HS-5 (cell line): Measurements from ENCODE around the gene CDH15.

ENCODE experiments used
- DNase-seq: peaks from one replicate; pipeline ENCODE4 v3.0.0-alpha.2; 2012; ENCODE audit warnings: low read depth

The CDH15 gene

DNA sequence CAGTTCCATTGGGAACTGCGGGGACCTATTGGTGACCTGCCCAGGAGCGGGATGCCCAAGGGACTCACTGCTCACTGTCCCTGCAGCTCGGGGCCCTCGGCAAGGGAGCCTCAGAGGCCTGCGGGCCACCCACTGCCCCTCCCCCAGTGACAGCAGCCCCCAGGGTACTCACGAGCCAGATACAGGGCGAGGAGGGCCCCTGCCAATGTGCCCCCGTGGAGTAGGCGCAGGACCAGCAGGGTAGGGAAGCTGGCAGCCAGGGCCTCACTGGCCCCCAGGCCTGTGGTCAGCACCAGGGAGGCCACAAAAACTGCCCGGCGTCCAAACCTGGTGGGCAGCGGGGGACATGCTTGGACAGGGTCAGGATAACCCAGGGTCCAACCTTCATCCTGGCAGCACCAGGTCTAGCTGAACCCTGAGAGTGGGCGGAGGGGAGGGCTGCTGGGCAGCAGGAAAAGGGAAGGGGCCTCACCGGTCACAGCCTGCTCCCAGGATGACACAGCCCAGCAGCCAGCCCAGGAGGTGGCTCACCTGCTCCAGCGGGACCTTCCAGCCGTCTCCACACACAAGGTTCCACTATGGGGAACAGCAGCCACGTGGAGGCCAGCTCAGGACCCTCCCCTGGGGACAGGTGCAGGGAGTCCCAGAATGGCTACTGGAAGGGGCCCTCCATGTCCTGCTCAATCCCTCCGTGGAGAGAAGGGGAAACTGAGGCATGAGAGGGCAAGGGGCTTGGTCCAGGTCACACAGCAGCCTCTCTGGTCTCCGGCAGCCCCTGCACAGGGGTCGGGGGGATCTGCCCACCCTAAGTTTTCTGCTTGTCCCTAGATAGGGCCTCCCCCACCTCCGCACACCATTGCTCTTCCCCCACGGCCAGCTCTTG, 27.9 kb downstream of the CDH15 start:
- DNase-seq = no peak

DNA sequence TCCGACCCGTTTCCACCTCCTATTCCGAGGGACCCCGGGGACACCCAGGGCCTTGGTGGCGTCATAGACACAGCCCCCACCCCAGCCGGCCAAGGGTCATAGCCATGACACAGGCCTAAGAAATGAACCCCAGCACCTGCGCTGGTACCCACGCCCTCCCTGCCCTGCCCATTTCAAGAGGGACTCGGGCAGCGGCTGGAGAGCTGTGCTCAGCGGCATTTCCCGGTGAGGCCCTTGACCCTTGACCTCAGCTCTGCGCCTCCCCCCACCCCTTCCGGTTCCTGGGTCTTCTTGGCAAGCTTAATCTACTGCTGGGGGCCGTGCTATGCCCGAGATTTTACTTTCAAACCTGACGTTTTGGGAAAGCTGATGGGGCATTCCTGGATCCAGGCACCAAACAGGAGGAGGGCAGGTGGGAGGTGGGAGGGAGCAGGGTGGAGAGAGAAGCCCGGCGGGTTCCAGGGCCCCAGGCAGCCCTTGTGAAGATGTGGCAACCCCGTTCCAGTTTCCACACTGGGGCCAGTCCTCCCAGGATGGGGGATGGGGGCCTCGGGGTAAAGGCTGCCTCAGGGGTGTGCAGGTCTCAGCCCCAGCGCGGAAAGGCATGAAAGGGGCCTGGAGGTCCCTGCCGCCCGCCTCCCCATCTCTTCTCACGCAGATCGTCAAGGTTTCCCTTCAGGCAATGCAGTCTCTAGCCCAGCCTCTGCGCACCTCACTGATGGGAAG, 28.7 kb downstream of the CDH15 start, which contains the start of gene SLC22A31:
Gene SLC22A31 (minus strand): TSS at position 414 of the 726 bp plus-strand sequence. CDS start 36 bp downstream, at position 378.
- no peak for DNase-seq

DNA sequence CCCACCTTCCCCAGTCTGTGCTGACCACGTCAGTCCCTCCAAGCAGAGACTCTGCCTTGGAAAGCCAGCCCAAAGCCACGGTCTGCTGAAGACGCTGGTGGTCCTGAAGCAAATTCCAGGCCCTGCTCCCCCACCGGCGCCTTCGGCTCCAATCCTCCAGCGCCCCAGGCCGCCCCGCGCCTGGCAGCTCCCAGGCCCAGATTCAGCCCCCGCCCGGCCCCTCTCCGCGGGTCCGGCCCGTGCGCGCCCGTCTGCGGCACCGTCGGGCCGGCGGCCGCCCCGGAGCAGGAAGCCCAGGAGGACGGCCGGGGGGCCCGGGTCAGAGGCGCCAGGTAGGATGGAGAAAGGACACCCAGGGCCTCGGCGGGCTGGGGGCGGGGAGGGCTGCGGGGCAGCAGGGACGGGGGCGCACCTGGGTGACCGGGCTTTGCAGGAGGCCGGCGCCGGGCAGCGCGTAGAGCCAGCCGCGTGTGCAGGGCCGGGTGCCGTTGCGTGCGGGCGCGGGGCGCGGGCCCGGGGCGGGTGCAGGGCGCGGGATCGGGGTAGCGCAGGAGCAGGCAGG, 29.4 kb downstream of the CDH15 start:
- DNase-seq = no peak

DNA sequence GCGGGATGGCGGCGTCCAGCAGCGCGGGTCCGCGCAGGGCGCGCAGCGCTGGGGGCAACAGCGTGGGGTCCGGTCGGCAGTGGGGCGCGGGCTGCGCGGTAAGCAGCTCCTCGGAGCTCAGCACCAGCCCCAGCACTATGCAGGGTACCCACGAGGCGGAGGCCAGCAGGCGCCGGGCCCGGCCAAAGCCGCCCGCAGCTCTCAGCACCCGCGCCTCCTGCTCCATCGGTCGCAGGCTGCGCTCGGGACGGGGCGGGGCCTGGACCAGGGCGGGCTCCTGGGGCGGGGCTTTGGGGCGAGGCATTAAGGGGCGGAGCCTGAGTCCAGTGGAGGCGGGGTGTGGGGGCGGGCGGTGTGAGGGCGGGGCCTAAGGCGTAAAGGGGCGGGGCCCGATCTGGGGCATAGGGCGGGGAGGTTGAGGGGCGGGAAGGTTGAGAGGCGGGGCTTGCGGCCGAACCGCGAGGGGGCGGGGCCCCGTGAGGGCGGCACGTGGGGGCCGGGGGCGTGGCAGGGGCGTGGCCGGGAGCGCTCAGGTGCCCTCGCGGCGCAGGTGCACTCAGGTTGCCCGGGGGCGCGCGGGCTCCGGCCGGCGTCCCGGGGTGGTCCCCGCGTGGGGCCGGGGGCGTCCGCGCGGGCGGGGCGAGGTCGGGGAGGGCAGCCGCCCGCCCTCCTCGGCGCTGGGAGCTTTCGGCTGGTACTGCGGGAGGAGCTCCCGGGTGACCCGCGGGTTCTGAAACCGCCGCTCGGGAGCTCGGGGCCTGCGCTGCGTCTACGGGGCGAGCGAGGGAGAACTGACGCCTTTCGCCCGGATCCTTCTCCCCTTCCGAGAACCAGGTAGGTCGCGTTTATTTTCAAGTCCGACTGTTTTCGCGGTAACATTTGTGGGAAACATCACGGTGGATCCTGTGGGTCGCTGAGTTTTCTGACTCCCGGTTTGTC, 30.2 kb downstream of the CDH15 start:
- no peak for DNase-seq

DNA sequence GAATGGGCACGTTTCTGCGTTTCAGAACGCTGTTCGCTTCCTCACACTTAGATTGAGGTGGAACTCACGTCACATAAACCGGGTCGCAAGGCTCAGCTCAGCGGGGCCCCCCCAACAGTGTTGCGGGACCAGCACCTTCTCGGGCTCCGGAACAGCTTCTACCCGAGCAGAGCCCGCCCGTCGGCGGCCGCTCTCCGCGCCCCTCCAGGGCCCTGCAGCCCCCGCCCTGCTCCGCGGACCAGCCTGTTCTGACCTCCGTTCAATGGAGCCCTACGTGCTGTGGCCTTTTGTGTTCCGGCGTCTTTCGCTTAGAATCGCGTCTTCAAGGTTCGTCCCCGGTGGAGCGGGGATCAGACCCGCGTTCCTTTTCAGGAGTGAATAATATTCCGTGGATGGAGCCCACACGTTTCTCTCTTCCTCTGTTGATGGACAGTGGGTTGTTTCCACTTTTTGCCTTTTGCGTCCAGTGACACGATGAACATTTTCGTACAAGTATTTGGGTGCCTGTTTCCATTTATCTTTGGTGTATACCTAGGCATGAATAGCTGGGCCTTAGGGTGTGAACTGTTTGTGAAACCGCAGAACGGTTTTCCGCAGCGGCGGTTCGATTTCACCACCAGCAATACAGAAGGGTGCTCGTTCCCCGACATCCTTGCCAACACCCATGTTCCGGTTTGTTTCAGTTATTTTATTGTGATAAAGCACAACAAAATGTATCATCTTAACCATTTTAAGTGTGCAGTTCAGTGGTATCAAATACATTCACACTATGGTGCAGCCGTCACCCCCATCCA, 31.1 kb downstream of the CDH15 start:
- DNase-seq = no peak

DNA sequence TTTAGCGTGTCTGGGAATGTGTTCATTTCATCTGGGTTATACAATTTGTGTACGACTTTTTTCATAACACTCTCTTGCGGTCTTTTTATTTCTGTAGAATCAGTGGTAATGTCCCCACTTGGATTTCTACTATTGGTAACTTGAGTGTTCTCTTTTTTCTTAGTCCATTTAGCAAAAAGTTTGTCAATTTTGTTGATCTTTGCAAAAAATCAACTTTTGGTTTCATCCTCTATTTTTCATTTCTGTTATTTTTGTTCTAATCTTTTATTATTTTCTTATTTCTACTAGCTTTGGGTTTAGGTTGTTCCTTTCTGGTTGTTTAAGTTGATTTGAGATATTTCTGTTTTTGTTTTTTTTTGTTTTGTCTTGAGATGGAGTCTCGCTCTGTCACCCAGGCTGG, 36.4 kb downstream of the CDH15 start:
- DNase-seq = no peak

DNA sequence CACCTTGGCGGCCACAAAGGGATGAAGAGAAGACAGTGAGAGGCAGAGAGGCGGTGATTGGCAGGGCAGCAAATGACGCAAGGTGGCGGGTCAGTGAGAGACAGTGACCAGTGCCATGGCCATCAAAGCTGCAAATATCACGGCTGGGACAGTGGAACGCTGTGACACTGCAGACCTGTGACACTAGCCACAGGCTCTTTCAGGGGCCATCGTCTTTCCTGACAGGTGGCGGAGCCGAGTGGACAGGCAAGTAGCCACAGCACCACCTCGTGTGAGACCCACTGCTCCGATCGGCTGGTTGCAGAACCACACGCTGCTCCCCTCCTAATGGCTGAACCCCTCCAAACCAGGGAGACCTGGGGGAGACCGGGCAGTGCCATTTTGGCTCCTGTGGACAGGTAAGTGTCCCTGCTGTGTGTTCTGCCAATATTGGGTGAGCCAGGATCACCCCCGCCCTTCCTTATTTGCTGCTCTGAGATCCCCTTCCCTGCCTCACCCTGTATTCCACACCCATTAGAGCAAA, 38.0 kb downstream of the CDH15 start:
- DNase-seq = no peak

DNA sequence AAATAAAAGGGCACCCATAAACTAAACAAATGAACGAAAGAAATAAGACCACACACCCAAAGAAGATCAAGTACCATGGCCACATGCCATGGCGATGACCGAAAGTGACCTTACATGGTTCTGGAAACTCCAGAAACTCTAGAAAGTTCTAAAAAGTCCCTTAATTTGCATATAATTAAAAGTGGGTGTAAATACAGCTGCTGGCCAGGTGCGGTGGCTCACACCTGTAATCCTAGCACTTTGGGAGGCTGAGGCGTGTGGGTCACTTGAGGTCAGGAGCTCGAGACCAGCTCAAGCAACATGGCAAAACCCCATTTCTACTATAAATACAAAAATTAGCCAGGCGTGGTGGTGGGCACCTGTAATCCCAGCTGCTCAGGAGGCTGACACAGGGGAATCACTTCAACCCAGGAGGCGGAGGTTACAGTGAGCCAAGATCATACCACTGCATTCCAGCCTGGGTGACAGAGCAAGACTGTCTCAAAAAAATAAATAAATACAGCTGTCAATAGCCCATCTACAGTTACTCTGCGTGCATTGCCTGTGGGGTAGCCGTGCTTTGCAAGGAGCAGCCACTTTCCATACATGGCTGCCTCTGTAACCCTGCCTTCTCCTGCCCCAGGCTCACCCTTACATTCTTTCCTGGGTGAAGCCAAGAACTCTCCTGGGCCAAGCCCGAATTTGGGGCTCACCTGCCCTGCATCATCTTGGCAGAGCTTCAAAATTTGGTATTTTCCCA, 38.8 kb downstream of the CDH15 start:
- no peak for DNase-seq

DNA sequence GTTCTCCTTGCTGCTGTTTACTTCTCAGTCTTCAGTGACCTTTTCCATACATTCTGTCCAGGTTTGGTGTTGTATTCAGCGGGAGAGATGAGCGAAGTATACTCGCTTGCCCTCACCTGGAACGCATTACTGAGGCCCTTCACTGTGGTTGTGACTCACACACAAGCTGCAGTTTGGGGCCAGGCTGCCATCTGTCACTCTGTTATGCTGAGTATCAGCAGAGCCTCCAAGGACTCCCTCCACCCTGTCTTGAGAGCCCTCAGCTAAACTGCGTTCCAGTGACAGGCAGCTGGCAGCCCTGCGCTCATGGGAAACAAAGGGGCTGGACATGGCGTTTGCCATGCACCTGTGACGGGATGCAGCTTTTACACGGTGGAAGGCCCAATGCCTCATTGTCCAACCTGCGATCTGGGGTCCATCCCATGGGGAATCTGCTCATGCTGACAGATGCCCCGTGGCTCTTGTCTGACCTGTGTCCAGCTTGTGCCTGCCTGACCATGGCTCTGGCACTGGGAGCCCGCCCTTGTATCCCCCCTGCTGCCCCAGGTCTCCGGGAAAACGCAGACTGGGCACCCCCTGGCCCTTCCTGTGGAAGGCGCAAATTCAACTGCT, 39.5 kb downstream of the CDH15 start:
- no peak for DNase-seq

DNA sequence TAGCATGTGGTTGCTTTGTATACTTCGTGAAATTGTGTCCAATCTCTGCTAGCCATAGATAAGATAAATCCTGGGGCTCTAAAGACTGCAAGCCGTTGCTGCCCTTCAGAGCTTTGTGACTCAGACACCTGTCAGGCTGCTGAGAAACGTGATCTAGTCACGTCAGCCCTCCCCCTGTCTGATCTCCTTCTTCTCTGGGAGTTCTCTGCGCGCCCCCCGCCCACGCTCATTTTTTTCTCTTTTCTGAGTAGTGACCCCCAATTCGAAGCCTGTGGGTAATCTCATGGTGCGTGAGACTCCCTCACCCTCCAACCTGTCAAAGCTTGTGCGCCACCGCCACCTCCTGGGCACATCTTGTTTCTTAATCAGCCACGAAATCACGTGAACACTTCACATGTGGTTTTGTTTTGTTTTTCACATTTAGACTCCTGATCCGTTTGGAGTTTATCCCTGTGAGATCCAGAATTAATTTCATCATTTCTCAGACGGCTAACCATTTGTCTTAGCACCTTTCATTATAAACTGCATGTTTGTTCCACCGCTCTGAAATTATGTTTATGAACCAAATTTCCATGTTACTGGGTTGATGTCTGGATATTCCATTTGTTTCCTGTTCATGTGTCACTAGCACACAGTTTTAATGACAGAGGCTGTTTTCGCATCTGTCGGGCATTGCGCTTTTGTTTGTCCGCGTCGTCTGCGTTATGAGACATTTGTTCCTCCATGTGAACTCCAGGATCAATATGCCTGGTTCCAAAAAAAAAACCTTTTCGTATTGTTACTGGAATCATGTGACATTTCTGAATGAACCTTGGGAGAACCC, 45.0 kb downstream of the CDH15 start:
- DNase-seq = peak; percentile 20

DNA sequence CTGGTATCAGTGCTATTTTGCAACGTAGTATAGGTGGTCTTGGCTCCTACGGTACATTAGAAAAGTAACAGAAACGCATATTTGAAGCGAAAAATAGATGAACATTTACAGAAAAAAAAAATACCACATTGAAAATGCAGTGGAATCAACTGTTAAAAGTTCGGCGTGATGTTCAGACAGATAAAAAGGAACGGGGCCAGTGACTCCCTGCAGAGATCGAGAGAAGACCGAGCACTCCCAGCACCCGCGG, 45.5 kb downstream of the CDH15 start:
- no peak for DNase-seq

DNA sequence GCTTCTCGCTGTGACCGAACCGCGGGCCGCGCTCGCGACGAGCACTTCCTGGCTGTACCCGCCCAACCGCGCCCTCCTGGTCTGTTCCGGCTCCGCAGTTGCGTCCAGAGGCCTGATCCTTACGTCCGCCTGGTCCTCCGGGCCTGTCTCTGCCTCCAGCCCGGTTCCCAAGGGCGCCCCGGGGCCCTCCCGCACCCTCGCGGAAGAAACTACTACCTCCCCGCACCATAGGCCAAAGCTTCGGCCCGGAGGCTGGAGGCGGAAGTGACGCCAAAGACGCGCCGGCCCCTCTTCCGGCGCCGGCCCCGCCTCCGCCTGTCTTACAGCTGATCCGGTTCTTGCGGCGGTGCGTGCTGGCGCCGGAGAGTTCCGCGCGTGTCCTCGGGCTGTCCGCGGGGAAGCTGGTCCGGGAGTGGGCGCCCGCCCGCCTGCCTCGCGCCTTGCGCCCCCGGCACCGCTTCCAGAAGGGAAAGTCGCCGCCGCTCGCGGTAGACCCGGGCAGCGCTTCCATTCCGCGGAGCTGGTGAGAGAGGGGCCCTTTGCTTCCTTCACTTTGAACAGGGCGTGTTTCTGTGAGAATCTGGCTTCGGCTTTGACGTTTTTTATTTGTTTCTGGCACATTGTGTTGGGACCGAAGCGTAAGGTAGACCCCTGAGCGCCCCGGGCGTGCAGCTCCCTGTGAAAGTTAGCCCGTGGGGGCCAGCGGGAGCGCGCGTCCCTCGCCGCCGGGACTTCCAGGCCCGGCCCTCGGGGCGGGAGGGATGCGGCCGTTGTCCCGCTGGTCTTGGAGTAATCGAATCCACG, 46.0 kb downstream of the CDH15 start, which contains the start of gene ZNF778:
Gene ZNF778 (plus strand): TSS at position 316 of the 804 bp plus-strand sequence. CDS start 3,425 bp downstream, outside the sequence.
- peak; percentile 23 for DNase-seq

DNA sequence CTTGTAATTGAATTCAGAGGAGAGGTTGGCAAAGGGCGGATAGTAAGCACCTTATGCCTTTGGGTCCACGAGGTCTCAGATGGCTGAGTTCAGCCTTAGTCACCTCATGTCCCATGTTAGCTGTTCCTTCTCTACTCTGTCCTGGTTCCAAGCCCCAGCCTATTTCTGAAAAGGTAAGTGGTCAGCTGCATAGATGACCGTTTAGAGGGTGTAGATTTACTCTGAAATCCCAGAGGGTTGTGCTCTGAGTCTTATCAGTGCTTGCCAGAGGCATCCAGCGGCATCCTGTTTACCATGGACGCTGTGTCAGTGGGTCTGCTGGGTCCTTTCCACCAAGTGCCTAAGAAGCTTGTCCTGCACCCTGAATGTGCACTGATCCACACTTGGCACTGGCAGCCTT, 47.8 kb downstream of the CDH15 start:
- DNase-seq = no peak

DNA sequence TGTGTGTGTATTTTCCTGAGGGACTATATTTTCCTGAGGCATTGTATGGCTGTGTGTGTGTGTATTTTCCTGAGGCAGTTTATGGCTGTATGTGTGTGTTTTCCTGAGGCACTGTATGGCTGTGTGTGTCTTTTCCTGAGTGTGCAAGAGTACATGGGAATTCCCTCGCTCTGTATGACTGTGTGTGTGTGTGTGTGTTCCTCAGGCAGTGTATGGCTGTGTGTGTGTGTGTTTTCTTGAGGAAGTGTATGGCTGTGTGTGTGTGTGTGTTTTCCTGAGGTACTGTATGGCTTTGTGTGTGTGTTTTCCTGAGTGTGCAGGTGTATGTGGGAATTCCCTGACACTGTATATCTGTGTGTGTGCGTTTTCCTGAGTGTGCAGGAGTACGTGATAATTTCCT, 50.1 kb downstream of the CDH15 start:
- no peak for DNase-seq

DNA sequence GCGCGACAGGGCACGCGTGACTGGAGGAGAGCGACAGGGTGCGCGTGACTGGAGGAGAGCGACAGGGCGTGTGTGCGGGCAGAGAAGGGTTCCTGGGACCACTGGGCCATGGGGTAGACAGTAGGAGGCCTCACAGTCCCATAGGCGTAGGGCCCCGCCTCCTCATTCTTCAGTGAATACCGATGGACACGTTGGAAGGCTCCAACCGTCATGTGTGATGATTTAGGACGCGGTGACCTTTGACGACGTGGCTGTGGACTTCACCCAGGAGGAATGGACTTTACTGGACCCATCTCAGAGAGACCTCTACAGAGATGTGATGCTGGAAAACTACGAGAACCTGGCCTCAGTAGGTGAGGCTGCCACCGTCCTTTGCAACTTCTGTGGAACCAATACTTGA, 51.4 kb downstream of the CDH15 start:
- DNase-seq = no peak

DNA sequence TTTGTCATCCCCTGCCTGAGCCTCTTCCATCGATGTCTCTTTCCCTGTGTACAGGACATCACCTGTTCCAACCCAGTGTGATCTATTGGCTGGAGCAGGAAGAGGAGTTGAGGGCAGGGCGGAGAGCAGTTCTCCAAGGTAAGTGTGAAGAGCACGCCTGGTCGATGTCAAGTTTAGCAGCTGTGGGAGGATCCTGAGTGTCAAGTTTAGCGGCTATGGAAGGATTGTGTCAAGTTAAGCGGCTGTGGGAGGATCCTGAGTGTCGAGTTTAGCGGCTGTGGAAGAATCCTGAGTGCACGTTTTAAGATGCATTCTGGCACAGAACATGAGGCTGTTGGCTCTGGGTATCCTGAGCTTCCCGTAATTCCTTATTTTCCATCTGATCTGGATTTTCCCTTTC, 53.1 kb downstream of the CDH15 start:
- DNase-seq = no peak

DNA sequence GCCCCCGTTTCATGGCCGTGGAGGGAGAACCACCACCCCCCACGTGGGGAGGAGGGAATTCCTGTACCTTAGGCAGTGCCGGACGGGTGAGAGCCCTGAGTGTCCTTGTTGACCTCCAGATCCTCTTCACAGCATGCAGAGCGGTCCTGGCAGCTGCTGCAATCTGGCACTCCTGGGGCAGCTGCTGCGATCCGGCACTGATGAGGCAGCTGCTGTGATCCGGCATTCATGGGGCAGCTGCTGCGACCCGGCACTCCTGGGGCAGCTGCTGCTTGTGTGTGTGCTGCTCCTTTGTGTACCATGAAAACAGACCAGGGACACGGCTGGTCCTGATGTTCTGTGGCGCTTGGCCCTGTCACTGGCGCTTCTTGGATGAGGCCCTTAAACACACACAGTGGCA, 58.7 kb downstream of the CDH15 start:
- no peak for DNase-seq

DNA sequence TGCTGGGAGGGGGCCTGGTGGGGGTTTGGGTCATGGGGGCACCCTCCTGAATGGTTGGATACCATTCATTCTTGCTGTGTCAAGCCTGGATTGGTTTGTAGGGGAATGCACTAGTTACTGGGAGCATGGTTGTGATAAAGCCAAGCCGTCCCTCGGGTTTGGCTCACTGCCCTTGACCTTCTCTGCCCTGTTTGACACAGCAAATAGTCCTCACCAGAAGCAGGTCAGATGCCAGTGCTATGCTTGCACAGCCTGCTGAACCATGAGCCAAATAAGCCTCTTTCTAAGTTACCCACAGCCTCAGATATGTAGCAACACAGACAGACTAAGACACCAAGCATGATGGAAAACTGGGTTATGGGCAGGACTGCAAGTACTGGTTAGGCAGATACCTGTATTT, 60.6 kb downstream of the CDH15 start:
- DNase-seq = no peak
